SK-N-SH (cell line): ENCODE measurements around the gene MVB12B. TPM values are rescaled to one million over a fixed set of nuclear protein-coding genes. Genes with fewer than 3 reads are reported as not detected.

Experiments
- CTCF ChIA-PET: fragments of 300-600, 350-600 bp; formaldehyde crosslinking; extraction: SDS; loops from one replicate; lab custom pipeline; 2021; lab: Yijun Ruan, JAX
- POLR2A ChIA-PET: fragments of 350-600 bp; sonication (Branson Sonifier 250); formaldehyde crosslinking; extraction: SDS; loops from one replicate; lab custom pipeline; 2020; ENCODE audit warnings: antibody characterized with exemption, inconsistent platforms; lab: Yijun Ruan, JAX
- DNase-seq: peaks from one replicate; pipeline ENCODE4 v3.0.0; 2012
- H2AFZ ChIP-seq: fragments of 200-600 bp; sonication (generic); 2 replicates; pipeline ENCODE4 v1.8.1; 2016; ENCODE audit warnings: antibody characterized with exemption, mild to moderate bottlenecking, low read depth
- H3F3A ChIP-seq: fragments of 200-600 bp; sonication (generic); replicated peaks from 2 replicates; pipeline ENCODE3; 2016; ENCODE audit warnings: antibody characterized with exemption, mild to moderate bottlenecking; ENCODE audit not compliant: insufficient read depth
- H3K27ac ChIP-seq, 2 experiments: fragments of 200-500 bp in 1 of 2; fragments of 200-600 bp in 1 of 2; sonication (Bioruptor generic) in 1 of 2; sonication (generic), shearing (Covaris generic) in 1 of 2; 2 replicates each; pipeline versions ENCODE4 v1.5.1 to v1.6.1; 2014 to 2016; ENCODE audit warnings: low read depth in 2 of 2, inconsistent platforms in 1 of 2, low read length in 1 of 2, mild to moderate bottlenecking in 1 of 2, mixed read lengths in 1 of 2
- H3K27me3 ChIP-seq: fragments of 200-600 bp; sonication (generic), shearing (Covaris generic); 2 replicates; pipeline ENCODE4 v1.6.1; 2016; ENCODE audit warnings: mixed run types; ENCODE audit not compliant: insufficient read depth
- H3K36me3 ChIP-seq, 2 experiments: fragments of 200-500 bp in 1 of 2; fragments of 200-600 bp in 1 of 2; sonication (Bioruptor generic) in 1 of 2; sonication (generic) in 1 of 2; replicated peaks in 1 of 2; 2 replicates each; pipeline versions ENCODE3 to v1.5.1; 2014 to 2016; ENCODE audit warnings: low read length in 1 of 2, mild to moderate bottlenecking in 1 of 2; ENCODE audit not compliant: insufficient read depth in 2 of 2, control insufficient read depth in 1 of 2
- H3K4me1 ChIP-seq, 2 experiments: fragments of 200-500 bp in 1 of 2; fragments of 200-600 bp in 1 of 2; sonication (Bioruptor generic) in 1 of 2; sonication (generic), shearing (Covaris generic) in 1 of 2; 2 replicates each; pipeline versions ENCODE4 v1.5.1 to v1.6.1; 2014 to 2016; ENCODE audit warnings: low read depth in 1 of 2, low read length in 1 of 2, mixed run types in 1 of 2; ENCODE audit not compliant: insufficient read depth in 2 of 2, control insufficient read depth in 1 of 2
- H3K4me2 ChIP-seq: fragments of 200-600 bp; sonication (generic), shearing (Covaris generic); 2 replicates; pipeline ENCODE4 v1.6.1; 2017; ENCODE audit warnings: mixed run types
- H3K4me3 ChIP-seq, 2 experiments: fragments of 200-500 bp in 1 of 2; fragments of 200-600 bp in 1 of 2; sonication (Bioruptor generic) in 1 of 2; sonication (generic), shearing (Covaris generic) in 1 of 2; 2 replicates each; pipeline versions ENCODE4 v1.5.1 to v1.8.1; 2014 to 2016; ENCODE audit warnings: low read depth in 2 of 2, inconsistent platforms in 1 of 2, low read length in 1 of 2, mild to moderate bottlenecking in 1 of 2, mixed read lengths in 1 of 2, moderate library complexity in 1 of 2
- H3K79me2 ChIP-seq: fragments of 200-600 bp; sonication (generic); 2 replicates; pipeline ENCODE4 v1.8.1; 2017; ENCODE audit warnings: mild to moderate bottlenecking; ENCODE audit not compliant: insufficient read depth
- H3K9ac ChIP-seq: fragments of 200-600 bp; sonication (generic); 2 replicates; pipeline ENCODE4 v1.6.1; 2017; ENCODE audit warnings: mixed run types
- H3K9me2 ChIP-seq: fragments of 200-600 bp; sonication (generic); 2 replicates; pipeline ENCODE4 v1.6.1; 2017; ENCODE audit warnings: mixed run types
- H3K9me3 ChIP-seq: fragments of 200-600 bp; sonication (generic); 2 replicates; pipeline ENCODE4 v1.6.1; 2017; ENCODE audit warnings: mixed run types, mild to moderate bottlenecking, moderate library complexity
- H4K20me1 ChIP-seq: fragments of 200-600 bp; sonication (generic); 2 replicates; pipeline ENCODE4 v1.6.1; 2017; ENCODE audit warnings: mild to moderate bottlenecking, mixed run types; ENCODE audit not compliant: insufficient read depth
- FOSL2 ChIP-seq: IDR thresholded peaks from 2 replicates; pipeline ENCODE4 v1.4.0; 2012; ENCODE audit warnings: low read depth, mild to moderate bottlenecking, moderate library complexity, borderline replicate concordance
- GABPA ChIP-seq: IDR thresholded peaks from 2 replicates; pipeline ENCODE4 v1.4.0; 2012; ENCODE audit warnings: low read depth, mild to moderate bottlenecking
- GATA2 ChIP-seq: sonication (generic); formaldehyde crosslinking; IDR thresholded peaks from 2 replicates; pipeline ENCODE4 v1.5.0; 2020; ENCODE audit warnings: mild to moderate bottlenecking, missing genetic modification reagents
- RFX5 ChIP-seq: IDR thresholded peaks from 2 replicates; pipeline ENCODE4 v1.6.1; 2012; ENCODE audit warnings: mild to moderate bottlenecking, improper control_type of control experiment, low read length
- TCF12 ChIP-seq: IDR thresholded peaks from 2 replicates; pipeline ENCODE4 v1.4.0; 2012
- TEAD4 ChIP-seq: IDR thresholded peaks from 2 replicates; pipeline ENCODE4 v1.4.0; 2012; ENCODE audit warnings: mild to moderate bottlenecking, borderline replicate concordance; ENCODE audit not compliant: insufficient read depth
- WGBS: methylation state at CpG from one replicate; pipeline ENCODE4 v1.1.6; 2017; ENCODE audit warnings: low lambda C conversion rate; 5-methylcytosine and 5-hydroxymethylcytosine counted together
- polyA plus RNA-seq, 3 experiments: library from polyadenylated mRNA; depleted of rRNA; stranded (reverse); fragments of >200 nt; gene quantifications; 2 replicates each; pipeline ENCODE4 v1.2.3, GENCODE V29; 2012
- TF ChIP-seq, protein P1 (sequence below): IDR thresholded peaks from 2 replicates; pipeline ENCODE4 v1.4.0; 2012; ENCODE audit warnings: low read depth
- TF ChIP-seq, protein P2 (sequence below): IDR thresholded peaks from 2 replicates; pipeline ENCODE4 v1.6.1; 2012; ENCODE audit warnings: mild to moderate bottlenecking, low read depth, low read length, moderate library complexity
- TF ChIP-seq, protein P3 (sequence below): IDR thresholded peaks from 2 replicates; pipeline ENCODE4 v1.4.0; 2012; ENCODE audit warnings: low read depth, borderline replicate concordance
- TF ChIP-seq, protein P4 (sequence below): IDR thresholded peaks from 2 replicates; pipeline ENCODE4 v1.4.0; 2012; ENCODE audit warnings: low read depth, borderline replicate concordance
- TF ChIP-seq, protein P5 (sequence below): fragments of 150-350 bp; IDR thresholded peaks from 2 replicates; pipeline ENCODE4 v1.6.1; 2017; ENCODE audit warnings: antibody characterized with exemption, low read length, low read depth, borderline replicate concordance
- TF ChIP-seq, protein P6 (sequence below): fragments of 150-350 bp; IDR thresholded peaks from 2 replicates; pipeline ENCODE4 v1.6.1; 2016; ENCODE audit warnings: mild to moderate bottlenecking, low read depth, low read length

MVB12B gene
- polyA plus RNA-seq, 1 of the 3 experiments (the other 2 are of a cell fraction) = 5.1 TPM

DNA sequence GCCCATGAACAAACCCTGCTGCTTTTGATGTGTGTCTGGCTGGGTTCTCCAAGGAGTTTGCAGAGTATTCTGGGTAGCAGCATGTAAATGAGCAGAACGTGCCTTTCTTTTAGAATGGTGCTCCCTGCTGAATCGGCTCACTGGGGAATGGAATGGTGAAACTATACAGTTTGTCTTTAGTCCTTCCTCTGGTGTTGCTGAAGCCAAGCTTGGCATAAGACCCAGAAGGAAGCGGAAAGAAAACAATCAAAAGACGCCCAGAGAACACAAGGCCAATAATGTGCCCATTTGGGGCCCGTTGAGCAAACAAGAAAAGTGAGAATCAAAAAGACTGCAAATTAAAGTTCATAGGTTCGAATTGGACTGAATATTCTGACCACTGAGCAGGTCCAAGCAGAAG is 60.1 kb downstream of the MVB12B start (continued):
- TF ChIP-seq, protein P1, sequence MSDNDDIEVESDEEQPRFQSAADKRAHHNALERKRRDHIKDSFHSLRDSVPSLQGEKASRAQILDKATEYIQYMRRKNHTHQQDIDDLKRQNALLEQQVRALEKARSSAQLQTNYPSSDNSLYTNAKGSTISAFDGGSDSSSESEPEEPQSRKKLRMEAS = no peak

DNA sequence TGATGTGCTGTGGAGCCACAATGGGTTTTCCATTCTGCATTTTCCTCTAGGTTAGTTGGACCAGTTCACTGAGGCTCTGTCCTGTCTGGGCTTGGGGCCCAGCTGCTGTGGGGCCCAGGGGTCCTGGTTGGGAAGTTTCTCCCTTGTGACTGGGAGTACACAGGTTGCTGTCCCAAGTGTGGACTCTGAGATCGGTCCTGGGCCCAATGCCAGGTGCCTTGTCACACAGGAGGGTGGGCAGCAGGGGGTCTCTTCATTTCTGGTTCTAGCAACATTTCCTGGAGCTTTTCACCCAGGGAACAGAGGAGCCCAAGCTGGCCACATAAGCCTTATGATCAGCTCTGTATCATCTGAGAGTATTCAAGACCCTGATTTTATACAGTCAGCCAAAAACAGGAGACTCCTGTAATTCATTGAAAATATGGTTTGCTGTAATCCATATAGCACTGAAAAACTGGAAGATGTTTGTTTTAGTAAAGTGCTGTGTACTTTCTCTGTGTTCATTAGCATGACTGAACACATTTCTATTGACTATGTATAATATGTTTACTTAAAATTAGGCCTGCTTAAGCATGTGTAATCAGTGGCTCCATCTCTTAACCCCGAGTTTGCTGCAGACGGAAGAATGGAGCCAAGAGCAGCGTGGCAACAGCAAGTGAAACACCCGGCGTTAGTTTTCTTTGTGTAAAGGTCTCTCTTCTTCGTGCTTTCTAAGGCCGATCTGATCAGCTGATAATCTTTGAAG is 62.5 kb downstream of the MVB12B start:
- Histone ChIP-seq H3K4me3 (no peak overlapping the region), H3K79me2 (no peaks in the 10 kb centered on the region), H3K27me3 (no peaks in the 10 kb centered on the region), H3K9me3 (no peaks in the 10 kb centered on the region), H3K9ac (no peak overlapping the region), H3K4me2 (no peak overlapping the region), H3F3A (no peaks in the 10 kb centered on the region), H4K20me1 (no peaks in the 10 kb centered on the region), H3K4me1 (peaks cover 0 to 4% of the 10 kb centered on the region in 2 experiments; a peak in 1 of 4 replicates), H3K36me3 (peaks cover 15 to 22% of the 10 kb centered on the region in 2 experiments), H3K27ac (no peak overlapping the region), H2AFZ (no peak overlapping the region), H3K9me2 (no peaks in the 10 kb centered on the region)
- ChIA-PET CTCF (interaction anchor here (1.7 to 8.0 kb wide), 2 partner anchors 8 to 87 kb away, joined by 6 to 42 read pairs; no protein-coding TSS in a partner anchor), POLR2A (no interaction called here)
- 91% methylated on average over 8 of the region's 8 CpGs for WGBS
- TF ChIP-seq GABPA (no peak), RFX5 (no peak), TCF12 (no peak), FOSL2 (no peak), TEAD4 (no peak), GATA2 (CRISPR knock-in tag) (no peak)
- TF ChIP-seq, protein P2, sequence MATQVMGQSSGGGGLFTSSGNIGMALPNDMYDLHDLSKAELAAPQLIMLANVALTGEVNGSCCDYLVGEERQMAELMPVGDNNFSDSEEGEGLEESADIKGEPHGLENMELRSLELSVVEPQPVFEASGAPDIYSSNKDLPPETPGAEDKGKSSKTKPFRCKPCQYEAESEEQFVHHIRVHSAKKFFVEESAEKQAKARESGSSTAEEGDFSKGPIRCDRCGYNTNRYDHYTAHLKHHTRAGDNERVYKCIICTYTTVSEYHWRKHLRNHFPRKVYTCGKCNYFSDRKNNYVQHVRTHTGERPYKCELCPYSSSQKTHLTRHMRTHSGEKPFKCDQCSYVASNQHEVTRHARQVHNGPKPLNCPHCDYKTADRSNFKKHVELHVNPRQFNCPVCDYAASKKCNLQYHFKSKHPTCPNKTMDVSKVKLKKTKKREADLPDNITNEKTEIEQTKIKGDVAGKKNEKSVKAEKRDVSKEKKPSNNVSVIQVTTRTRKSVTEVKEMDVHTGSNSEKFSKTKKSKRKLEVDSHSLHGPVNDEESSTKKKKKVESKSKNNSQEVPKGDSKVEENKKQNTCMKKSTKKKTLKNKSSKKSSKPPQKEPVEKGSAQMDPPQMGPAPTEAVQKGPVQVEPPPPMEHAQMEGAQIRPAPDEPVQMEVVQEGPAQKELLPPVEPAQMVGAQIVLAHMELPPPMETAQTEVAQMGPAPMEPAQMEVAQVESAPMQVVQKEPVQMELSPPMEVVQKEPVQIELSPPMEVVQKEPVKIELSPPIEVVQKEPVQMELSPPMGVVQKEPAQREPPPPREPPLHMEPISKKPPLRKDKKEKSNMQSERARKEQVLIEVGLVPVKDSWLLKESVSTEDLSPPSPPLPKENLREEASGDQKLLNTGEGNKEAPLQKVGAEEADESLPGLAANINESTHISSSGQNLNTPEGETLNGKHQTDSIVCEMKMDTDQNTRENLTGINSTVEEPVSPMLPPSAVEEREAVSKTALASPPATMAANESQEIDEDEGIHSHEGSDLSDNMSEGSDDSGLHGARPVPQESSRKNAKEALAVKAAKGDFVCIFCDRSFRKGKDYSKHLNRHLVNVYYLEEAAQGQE = no peak
- TF ChIP-seq, protein P3, sequence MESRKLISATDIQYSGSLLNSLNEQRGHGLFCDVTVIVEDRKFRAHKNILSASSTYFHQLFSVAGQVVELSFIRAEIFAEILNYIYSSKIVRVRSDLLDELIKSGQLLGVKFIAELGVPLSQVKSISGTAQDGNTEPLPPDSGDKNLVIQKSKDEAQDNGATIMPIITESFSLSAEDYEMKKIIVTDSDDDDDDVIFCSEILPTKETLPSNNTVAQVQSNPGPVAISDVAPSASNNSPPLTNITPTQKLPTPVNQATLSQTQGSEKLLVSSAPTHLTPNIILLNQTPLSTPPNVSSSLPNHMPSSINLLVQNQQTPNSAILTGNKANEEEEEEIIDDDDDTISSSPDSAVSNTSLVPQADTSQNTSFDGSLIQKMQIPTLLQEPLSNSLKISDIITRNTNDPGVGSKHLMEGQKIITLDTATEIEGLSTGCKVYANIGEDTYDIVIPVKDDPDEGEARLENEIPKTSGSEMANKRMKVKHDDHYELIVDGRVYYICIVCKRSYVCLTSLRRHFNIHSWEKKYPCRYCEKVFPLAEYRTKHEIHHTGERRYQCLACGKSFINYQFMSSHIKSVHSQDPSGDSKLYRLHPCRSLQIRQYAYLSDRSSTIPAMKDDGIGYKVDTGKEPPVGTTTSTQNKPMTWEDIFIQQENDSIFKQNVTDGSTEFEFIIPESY = no peak
- TF ChIP-seq, protein P4, sequence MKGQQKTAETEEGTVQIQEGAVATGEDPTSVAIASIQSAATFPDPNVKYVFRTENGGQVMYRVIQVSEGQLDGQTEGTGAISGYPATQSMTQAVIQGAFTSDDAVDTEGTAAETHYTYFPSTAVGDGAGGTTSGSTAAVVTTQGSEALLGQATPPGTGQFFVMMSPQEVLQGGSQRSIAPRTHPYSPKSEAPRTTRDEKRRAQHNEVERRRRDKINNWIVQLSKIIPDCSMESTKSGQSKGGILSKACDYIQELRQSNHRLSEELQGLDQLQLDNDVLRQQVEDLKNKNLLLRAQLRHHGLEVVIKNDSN = no peak
- TF ChIP-seq, protein P5, sequence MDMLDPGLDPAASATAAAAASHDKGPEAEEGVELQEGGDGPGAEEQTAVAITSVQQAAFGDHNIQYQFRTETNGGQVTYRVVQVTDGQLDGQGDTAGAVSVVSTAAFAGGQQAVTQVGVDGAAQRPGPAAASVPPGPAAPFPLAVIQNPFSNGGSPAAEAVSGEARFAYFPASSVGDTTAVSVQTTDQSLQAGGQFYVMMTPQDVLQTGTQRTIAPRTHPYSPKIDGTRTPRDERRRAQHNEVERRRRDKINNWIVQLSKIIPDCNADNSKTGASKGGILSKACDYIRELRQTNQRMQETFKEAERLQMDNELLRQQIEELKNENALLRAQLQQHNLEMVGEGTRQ = no peak
- TF ChIP-seq, protein P6, sequence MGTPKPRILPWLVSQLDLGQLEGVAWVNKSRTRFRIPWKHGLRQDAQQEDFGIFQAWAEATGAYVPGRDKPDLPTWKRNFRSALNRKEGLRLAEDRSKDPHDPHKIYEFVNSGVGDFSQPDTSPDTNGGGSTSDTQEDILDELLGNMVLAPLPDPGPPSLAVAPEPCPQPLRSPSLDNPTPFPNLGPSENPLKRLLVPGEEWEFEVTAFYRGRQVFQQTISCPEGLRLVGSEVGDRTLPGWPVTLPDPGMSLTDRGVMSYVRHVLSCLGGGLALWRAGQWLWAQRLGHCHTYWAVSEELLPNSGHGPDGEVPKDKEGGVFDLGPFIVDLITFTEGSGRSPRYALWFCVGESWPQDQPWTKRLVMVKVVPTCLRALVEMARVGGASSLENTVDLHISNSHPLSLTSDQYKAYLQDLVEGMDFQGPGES = no peak
- no peak for DNase-seq
